H1 (cell line): ENCODE results near the gene GRIA1. TPM values are rescaled to one million over a fixed set of nuclear protein-coding genes. Genes with fewer than 3 reads are reported as not detected.

ENCODE experiments used
- CTCF ChIA-PET: fragments of 300-600 bp; sonication (Branson Sonifier 250); formaldehyde crosslinking; loops from one replicate; lab custom pipeline; 2021; ENCODE audit not compliant: partially characterized antibody; lab: Charles Lee
- POLR2A ChIA-PET: fragments of 300-600 bp; sonication (Branson Sonifier 250); formaldehyde crosslinking; loops from one replicate; lab custom pipeline; 2021; ENCODE audit warnings: inconsistent platforms; ENCODE audit not compliant: partially characterized antibody; lab: Charles Lee
- DNase-seq, 2 experiments: peaks; one replicate each; pipeline versions ENCODE4 v3.0.0 to v3.0.0-alpha.2; 2010 to 2022; ENCODE audit warnings: low spot score in 2 of 2, low read depth in 1 of 2, mixed read lengths in 1 of 2
- FAIRE-seq: peaks from 2 replicates; lab custom pipeline; 2011; peaks lifted over from hg19 to GRCh38; lab: Jason Lieb, UNC
- H2AFZ ChIP-seq: 2 replicates; pipeline ENCODE4 v1.8.1; 2012; ENCODE audit warnings: low read length, inconsistent platforms
- H2AK5ac ChIP-seq: 2 replicates; pipeline ENCODE4 v1.6.1; 2013; ENCODE audit warnings: low read depth, low read length
- H2BK120ac ChIP-seq: replicated peaks from 2 replicates; pipeline ENCODE3; 2013; ENCODE audit warnings: low read depth, low read length, inconsistent platforms
- H2BK12ac ChIP-seq: 2 replicates; pipeline ENCODE4 v1.6.1; 2013; ENCODE audit warnings: low read depth, low read length
- H2BK15ac ChIP-seq: 2 replicates; pipeline ENCODE4 v1.6.1; 2013; ENCODE audit warnings: low read length
- H2BK20ac ChIP-seq: 2 replicates; pipeline ENCODE4 v1.6.1; 2013; ENCODE audit warnings: low read length
- H2BK5ac ChIP-seq: 2 replicates; pipeline ENCODE4 v1.6.1; 2013; ENCODE audit warnings: low read depth, low read length
- H3K14ac ChIP-seq: 2 replicates; pipeline ENCODE4 v1.6.1; 2013; ENCODE audit warnings: inconsistent platforms; ENCODE audit not compliant: insufficient read length
- H3K18ac ChIP-seq: 2 replicates; pipeline ENCODE4 v1.6.1; 2013; ENCODE audit warnings: low read length; ENCODE audit errors: extremely low read depth
- H3K23ac ChIP-seq: 2 replicates; pipeline ENCODE4 v1.6.1; 2013; ENCODE audit warnings: inconsistent platforms; ENCODE audit not compliant: insufficient read length
- H3K23me2 ChIP-seq: 2 replicates; pipeline ENCODE4 v1.6.1; 2013; ENCODE audit warnings: low read depth, low read length
- H3K27ac ChIP-seq: 2 replicates; pipeline ENCODE4 v1.6.1; 2011; ENCODE audit warnings: low read depth, low read length, inconsistent platforms
- H3K27me3 ChIP-seq, 4 experiments: replicated peaks in 1 of 4; 1 replicate in 1 of 4; 2 replicates in 3 of 4; pipeline versions ENCODE4 v1.6.1 to v1.8.1; 2011 to 2013; ENCODE audit warnings: low read length in 3 of 4, mild to moderate bottlenecking in 3 of 4, inconsistent platforms in 2 of 4, mixed read lengths in 2 of 4, moderate library complexity in 1 of 4; ENCODE audit not compliant: control insufficient read depth in 3 of 4, insufficient read depth in 3 of 4; ENCODE audit errors: extremely low read depth in 1 of 4
- H3K36me3 ChIP-seq, 4 experiments: 2 replicates each; pipeline versions ENCODE4 v1.6.1 to v1.8.1; 2011 to 2013; ENCODE audit warnings: mild to moderate bottlenecking in 4 of 4, low read length in 3 of 4, moderate library complexity in 2 of 4, control low read depth in 1 of 4, inconsistent platforms in 1 of 4; ENCODE audit not compliant: insufficient read depth in 4 of 4, control insufficient read depth in 2 of 4
- H3K4ac ChIP-seq: replicated peaks from 2 replicates; pipeline ENCODE3; 2013; ENCODE audit warnings: low read length, low read depth, mixed read lengths, inconsistent platforms; ENCODE audit not compliant: insufficient read length
- H3K4me1 ChIP-seq, 4 experiments: replicated peaks in 1 of 4; 1 replicate in 1 of 4; 2 replicates in 3 of 4; pipeline versions ENCODE4 v1.6.1 to v1.8.1; 2011 to 2013; ENCODE audit warnings: low read length in 3 of 4, inconsistent platforms in 2 of 4, mixed read lengths in 1 of 4; ENCODE audit not compliant: insufficient read depth in 4 of 4, control insufficient read depth in 3 of 4
- H3K4me2 ChIP-seq, 2 experiments: 2 replicates each; pipeline versions ENCODE4 v1.6.1 to v1.8.1; 2011 to 2013; ENCODE audit warnings: low read depth in 2 of 2, low read length in 2 of 2, control low read depth in 1 of 2, inconsistent platforms in 1 of 2, mild to moderate bottlenecking in 1 of 2; ENCODE audit not compliant: insufficient read depth in 1 of 2
- H3K4me3 ChIP-seq, 4 experiments: fragments of 200-600, 300-600 bp in 1 of 4; sonication (generic), shearing (Covaris generic), sonication (Bioruptor Twin) in 1 of 4; 2 replicates each; pipeline versions ENCODE4 v1.5.1 to v1.8.1; 2011 to 2016; ENCODE audit warnings: low read length in 4 of 4, low read depth in 3 of 4, control low read depth in 2 of 4, inconsistent platforms in 2 of 4, mild to moderate bottlenecking in 2 of 4, mixed read lengths in 1 of 4, moderate library complexity in 1 of 4; ENCODE audit not compliant: insufficient read depth in 2 of 4; ENCODE audit errors: extremely low read depth in 1 of 4
- H3K56ac ChIP-seq: replicated peaks from 2 replicates; pipeline ENCODE3; 2013; ENCODE audit warnings: low read depth, mild to moderate bottlenecking, mixed read lengths, low read length, inconsistent platforms; ENCODE audit not compliant: insufficient read length
- H3K79me1 ChIP-seq: 2 replicates; pipeline ENCODE4 v1.6.1; 2013; ENCODE audit warnings: low read depth, low read length, control low read depth
- H3K79me2 ChIP-seq, 2 experiments: 2 replicates each; pipeline versions ENCODE4 v1.6.1 to v1.8.1; 2012 to 2013; ENCODE audit warnings: low read length in 2 of 2, mild to moderate bottlenecking in 2 of 2, inconsistent platforms in 1 of 2; ENCODE audit not compliant: insufficient read depth in 2 of 2, control insufficient read depth in 1 of 2
- H3K9ac ChIP-seq, 4 experiments: replicated peaks in 1 of 4; 1 replicate in 1 of 4; 2 replicates in 3 of 4; pipeline versions ENCODE4 v1.6.1 to v1.8.1; 2011 to 2013; ENCODE audit warnings: low read depth in 3 of 4, low read length in 3 of 4, control low read depth in 2 of 4, mild to moderate bottlenecking in 2 of 4, moderate library complexity in 2 of 4, inconsistent platforms in 1 of 4; ENCODE audit errors: extremely low read depth in 1 of 4
- H3K9me3 ChIP-seq, 2 experiments: 2 replicates each; pipeline versions ENCODE4 v1.6.1 to v1.8.1; 2012 to 2013; ENCODE audit warnings: mild to moderate bottlenecking in 2 of 2, moderate library complexity in 2 of 2, control low read depth in 1 of 2, inconsistent platforms in 1 of 2, low read depth in 1 of 2, low read length in 1 of 2, mixed read lengths in 1 of 2; ENCODE audit not compliant: insufficient read depth in 2 of 2
- H4K20me1 ChIP-seq, 2 experiments: replicated peaks in 1 of 2; 2 replicates each; pipeline versions ENCODE3 to v1.8.1; 2011 to 2013; ENCODE audit warnings: inconsistent platforms in 2 of 2, low read length in 2 of 2, mild to moderate bottlenecking in 1 of 2; ENCODE audit not compliant: insufficient read depth in 2 of 2, control insufficient read depth in 1 of 2
- H4K5ac ChIP-seq: 2 replicates; pipeline ENCODE4 v1.6.1; 2013; ENCODE audit warnings: low read length, low read depth, mixed read lengths, inconsistent platforms; ENCODE audit not compliant: insufficient read length
- H4K8ac ChIP-seq: 2 replicates; pipeline ENCODE4 v1.8.0; 2013; ENCODE audit warnings: mild to moderate bottlenecking, moderate library complexity, low read length, inconsistent platforms; ENCODE audit not compliant: insufficient read depth; ENCODE audit errors: extremely low read depth
- H4K91ac ChIP-seq: replicated peaks from 2 replicates; pipeline ENCODE3; 2013; ENCODE audit warnings: low read length, mixed read lengths, inconsistent platforms; ENCODE audit not compliant: insufficient read length
- HDAC2 ChIP-seq, 2 experiments: fragments of 300-600 bp in 1 of 2; sonication (generic) in 1 of 2; IDR thresholded peaks; 2 replicates each; pipeline ENCODE4 v1.6.1; 2011 to 2012; ENCODE audit warnings: low read depth in 2 of 2, low read length in 2 of 2, mild to moderate bottlenecking in 2 of 2, moderate library complexity in 2 of 2, borderline replicate concordance in 1 of 2, inconsistent platforms in 1 of 2
- SAP30 ChIP-seq: fragments of 300-600 bp; sonication (generic); IDR thresholded peaks from 2 replicates; pipeline ENCODE4 v1.7.1; 2012; ENCODE audit warnings: low read length, moderate library complexity, mild to moderate bottlenecking, inconsistent platforms; ENCODE audit not compliant: insufficient read depth, insufficient replicate concordance
- WGBS, 2 experiments: shearing (Covaris generic) in 1 of 2; methylation state at CpG; one replicate each; pipeline versions ENCODE4 v1.1.6 to v1.1.7; 2013 to 2015; ENCODE audit warnings: low lambda C conversion rate in 2 of 2, mixed read lengths in 2 of 2, inconsistent platforms in 1 of 2, low coverage in 1 of 2, missing lambda C conversion rate in 1 of 2; ENCODE audit not compliant: insufficient replicate concordance in 2 of 2, insufficient coverage in 1 of 2, insufficient read length in 1 of 2; ENCODE audit errors: extremely low coverage in 1 of 2, missing lambda C conversion rate in 1 of 2; 5-methylcytosine and 5-hydroxymethylcytosine counted together
- polyA plus RNA-seq, 7 experiments: library from polyadenylated mRNA; depleted of rRNA in 3 of 7; stranded (reverse) in 5 of 7; unstranded in 2 of 7; fragments of >200 nt in 5 of 7; fragments of 200-250 nt in 2 of 7; gene quantifications; 1 replicate in 5 of 7; 2 replicates in 1 of 7; 4 replicates in 1 of 7; pipeline versions ENCODE4 v1.2.1 to v1.2.3, GENCODE V29; 2011 to 2013; ENCODE audit warnings: missing spikeins in 2 of 7, mixed read lengths in 2 of 7
- total RNA-seq: library from RNA; stranded (reverse); fragmentation: NEBNext Ultra II Directional; extraction: Animal tissue kit (Norgen Biotek cat#: 25700); gene quantifications from 2 replicates; pipeline ENCODE4 v1.2.1, GENCODE V29; 2021

The GRIA1 gene
- total and polyA plus RNA-seq, 2 of the 8 experiments (the other 6 are each of a cell fraction or from before 2014, with no cell fraction given): 0.97 to 2.5 TPM

DNA sequence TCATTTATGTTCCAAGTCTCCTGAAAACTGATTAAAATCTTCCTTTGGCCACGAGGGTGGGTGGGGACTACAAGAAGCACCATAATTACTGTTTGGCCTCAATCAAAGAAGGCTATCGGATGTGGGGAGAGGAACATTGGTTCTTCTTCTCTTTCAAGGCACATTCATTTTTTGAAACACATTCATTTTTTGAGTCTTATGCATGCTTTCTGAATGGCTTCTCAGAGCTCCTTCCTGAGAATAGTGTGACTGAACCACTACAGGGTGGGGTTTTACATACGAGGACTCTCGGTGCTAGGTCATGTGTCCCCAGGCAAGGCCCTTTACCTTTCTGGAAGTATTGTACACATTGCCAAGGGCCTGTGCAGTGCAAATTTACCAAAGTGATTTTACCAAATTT lies 7.0 kb upstream of the GRIA1 start:
- H4K8ac ChIP-seq: no peak overlapping the region
- H3K23me2 ChIP-seq: no peaks in the 10 kb centered on the region
- no peaks in the 10 kb centered on the region for H3K36me3 ChIP-seq
- no peak overlapping the region for H2BK15ac ChIP-seq
- H3K27ac ChIP-seq: no peak overlapping the region
- no peak overlapping the region for H2BK5ac ChIP-seq
- WGBS, 2 experiments: 91% methylated on average over 4 of the region's 4 CpGs; no CpG with 5 or more reads in 1 of the 2 experiments
- H4K20me1 ChIP-seq: no peaks in the 10 kb centered on the region
- no peak overlapping the region for H2BK120ac ChIP-seq
- no peak overlapping the region for H2BK12ac ChIP-seq
- H3K4me1 ChIP-seq: no peaks in the 10 kb centered on the region
- CTCF ChIA-PET: interaction anchor here (1.0 to 2.9 kb wide), 2 partner anchors 13 to 113 kb away, joined by 3 to 9 read pairs; no protein-coding TSS in a partner anchor
- H3K27me3 ChIP-seq: no peaks in the 10 kb centered on the region
- H3K79me2 ChIP-seq: no peaks in the 10 kb centered on the region
- H3K56ac ChIP-seq: no peak overlapping the region
- no peak overlapping the region for H3K14ac ChIP-seq
- POLR2A ChIA-PET: no interaction called here
- no peak overlapping the region for H4K91ac ChIP-seq
- TF ChIP-seq SAP30 (no peak), HDAC2 (IDR thresholded peaks at IDR 0.05; ENCODE audit: borderline replicate concordance in 1 of 2, low read depth in 2 of 2, low read length in 2 of 2) (no peak)
- DNase-seq: no peak
- H3K4me2 ChIP-seq: no peak overlapping the region
- no peak overlapping the region for H3K9ac ChIP-seq
- no peak for FAIRE-seq
- no peak overlapping the region for H2BK20ac ChIP-seq
- no peaks in the 10 kb centered on the region for H3K79me1 ChIP-seq
- H3K9me3 ChIP-seq: no peaks in the 10 kb centered on the region
- no peak overlapping the region for H2AFZ ChIP-seq
- H4K5ac ChIP-seq: no peak overlapping the region
- no peak overlapping the region for H3K4ac ChIP-seq
- H3K18ac ChIP-seq: no peak overlapping the region
- no peak overlapping the region for H3K23ac ChIP-seq
- H2AK5ac ChIP-seq: no peak overlapping the region
- no peak overlapping the region for H3K4me3 ChIP-seq
